ENCODE measurements around the gene SCYL1.
"Not testable (repeated sequence)": the region's sequence is repeated elsewhere in the genome, so short reads cannot be mapped to it uniquely, and the experiment has no call there.

Gene SCYL1

DNA sequence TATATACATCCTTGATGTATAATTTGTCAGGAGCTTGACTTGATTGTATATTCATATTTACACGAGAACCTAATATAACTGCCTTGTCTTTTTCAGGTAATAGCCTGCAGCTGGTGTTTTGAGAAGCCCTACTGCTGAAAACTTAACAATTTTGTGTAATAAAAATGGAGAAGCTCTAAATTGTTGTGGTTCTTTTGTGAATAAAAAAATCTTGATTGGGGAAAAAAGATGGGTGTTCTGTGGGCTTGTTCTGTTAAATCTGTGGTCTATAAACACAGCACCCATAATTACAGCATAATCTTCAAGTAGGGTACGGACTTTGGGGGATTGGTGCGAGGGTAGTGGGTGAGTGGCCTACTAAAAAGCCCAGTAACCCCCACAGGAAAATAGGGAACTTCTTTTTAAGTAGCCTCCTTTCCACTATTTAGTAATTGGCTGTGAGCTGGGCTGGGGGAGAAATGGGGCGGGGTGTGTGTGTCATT, 18.6 kb upstream of the SCYL1 start:
- FAIRE-seq, result no peak

DNA sequence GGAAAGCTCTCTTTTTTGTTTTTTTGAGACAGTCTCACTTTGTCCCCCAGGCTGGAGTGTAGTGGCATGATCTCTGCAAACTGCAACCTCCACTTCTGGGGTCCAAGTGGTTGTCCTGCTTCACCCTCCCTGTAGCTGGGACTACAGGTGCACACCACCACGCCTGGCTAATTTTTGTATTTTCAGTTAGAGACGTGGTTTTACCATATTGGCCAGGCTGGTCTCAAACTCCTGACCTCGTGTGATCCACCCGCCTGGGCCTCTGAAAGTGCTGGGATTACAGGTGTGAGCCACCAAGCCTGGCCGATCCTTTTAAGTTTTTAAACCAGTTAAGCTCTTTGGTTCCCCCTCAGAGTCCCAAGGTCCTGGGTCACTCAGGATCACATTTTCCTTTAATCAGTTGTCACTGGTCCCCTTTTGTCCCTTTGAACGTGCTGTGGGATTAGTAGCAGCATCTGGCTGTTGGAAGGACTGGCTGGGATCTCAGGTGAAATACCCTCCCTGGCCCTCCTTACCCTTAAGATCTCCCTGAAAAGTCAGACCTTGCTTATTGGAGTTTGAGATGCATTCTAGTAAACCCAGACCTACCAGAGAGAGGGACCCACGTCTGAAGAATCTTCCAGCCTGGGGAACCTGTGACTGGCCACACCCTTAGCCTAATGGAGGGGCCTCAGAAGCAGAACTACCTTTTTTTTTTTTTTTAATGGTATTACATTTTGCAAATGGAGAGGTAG, 17.9 kb upstream of the SCYL1 start:
- no peak for FAIRE-seq

DNA sequence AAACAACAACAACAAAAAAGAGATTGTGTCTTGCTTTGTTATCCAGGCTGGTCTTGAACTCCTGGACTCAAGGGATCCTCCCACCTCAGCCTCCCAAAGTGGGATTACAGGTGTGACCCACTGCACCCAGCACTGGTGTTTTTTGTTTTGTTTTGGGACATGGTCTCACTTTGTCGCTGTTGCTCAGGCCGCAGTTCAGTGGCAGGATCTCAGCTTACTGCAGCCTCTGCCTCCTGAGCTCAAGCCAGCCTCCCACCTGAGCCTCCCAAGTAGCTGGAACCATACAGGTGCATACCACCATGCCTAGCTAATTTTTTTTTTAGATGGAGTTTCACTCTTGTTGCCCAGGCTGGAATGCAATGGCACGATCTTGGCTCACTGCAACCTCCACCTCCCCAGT, 12.6 kb upstream of the SCYL1 start:
- FAIRE-seq, result not testable (repeated sequence)

DNA sequence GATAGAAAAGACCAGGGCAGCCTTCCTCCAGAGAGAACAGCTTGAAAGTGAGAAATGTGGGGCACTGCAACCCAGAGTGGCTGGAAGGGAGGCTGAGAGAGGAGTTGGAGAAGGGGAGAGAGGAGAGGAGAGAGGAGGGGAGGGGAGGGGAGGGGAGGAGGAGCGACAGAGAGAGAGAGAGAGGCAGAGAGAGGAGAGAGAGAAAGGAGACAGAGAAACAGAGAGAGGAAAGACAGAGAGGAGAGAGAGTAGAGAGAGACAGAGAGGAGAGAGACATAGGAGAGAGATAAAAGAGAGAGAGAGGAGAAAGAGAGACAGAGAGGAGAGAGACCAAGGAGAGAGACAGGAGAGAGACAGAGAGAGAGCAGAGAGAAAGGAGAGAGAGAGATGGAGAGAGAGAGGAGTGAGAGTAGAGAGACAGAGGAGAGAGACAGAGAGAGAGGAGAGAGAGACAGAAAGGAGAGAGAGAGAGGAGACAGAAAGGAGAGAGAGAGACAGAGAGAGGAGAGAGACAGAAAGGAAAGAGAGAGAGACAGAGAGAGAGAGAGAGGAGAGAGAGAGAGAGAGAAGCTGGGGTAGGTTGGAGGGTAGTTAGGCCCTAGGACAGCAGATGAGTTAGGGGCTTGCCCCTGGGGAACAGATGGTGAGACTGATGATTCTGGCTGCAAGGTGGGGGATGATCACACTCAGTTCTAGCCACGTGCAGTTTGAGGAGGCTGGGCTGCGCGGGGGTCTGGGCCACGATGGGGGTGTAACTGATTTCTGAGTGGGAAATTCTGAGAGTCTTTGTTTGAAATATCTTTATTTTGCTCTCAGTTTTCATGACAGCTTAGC, 8.5 kb upstream of the SCYL1 start:
- no peak for FAIRE-seq

DNA sequence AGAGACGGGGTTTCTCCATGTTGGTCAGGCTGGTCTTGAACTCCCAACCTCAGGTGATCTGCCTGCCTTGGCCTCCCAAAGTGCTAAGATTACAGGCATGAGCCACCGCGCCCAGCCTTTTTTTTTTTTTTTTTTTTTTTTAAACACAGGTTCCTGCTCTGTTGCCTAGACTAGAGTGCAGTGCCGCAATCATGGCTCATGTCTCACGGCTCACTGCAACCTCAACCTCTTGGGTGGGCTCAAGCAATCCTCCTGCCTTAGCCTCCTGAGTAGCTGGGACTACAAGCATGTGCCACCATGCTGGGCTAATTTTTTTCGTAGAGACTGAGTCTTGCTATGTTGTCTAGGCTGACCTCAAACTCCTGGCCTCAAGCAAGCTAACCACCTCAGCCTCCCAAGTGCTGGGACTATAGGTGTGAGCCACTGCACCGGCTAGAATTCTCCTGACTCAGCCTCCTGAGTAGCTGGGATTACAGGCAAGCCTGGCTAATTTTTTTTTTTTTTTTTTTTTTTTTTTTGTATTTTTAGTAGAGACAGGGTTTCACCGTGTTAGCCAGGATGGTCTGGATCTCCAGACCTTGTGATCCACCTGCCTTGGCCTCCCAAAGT, 5.8 kb upstream of the SCYL1 start:
- FAIRE-seq, result not testable (repeated sequence)

DNA sequence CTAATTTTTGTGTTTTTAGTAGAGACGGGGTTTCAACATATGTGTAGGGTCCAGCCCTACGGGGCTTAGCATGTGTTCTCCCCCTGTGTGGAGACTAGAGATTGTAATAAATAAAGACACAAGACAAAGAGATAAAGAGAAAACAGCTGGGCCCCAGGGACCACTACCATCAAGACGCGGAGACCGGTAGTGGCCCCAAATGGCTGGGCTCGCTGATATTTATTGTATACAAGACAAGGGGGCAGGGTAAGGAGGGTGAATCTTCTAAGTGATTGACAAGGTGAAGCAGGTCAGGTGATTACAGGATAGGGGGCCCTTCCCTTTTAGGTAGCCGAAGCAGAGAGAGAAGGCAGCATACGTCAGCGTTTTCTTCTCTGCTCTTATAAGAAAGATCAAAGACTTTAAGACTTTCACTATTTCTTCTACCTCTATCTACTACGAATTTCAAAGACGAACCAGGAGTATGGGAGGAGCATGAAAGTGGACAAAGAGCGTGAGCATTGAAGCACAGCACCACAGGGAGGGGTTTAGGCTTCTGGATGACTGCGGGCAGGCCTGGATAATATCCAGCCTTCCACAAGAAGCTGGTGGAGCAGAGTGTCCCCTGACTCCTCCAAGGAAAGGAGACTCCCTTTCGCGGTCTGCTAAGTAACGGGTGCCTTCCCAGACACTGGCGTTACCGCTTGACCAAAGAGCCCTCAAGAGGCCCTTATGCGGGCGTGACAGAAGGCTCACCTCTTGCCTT, 2.9 kb upstream of the SCYL1 start:
- not testable (repeated sequence) for FAIRE-seq

DNA sequence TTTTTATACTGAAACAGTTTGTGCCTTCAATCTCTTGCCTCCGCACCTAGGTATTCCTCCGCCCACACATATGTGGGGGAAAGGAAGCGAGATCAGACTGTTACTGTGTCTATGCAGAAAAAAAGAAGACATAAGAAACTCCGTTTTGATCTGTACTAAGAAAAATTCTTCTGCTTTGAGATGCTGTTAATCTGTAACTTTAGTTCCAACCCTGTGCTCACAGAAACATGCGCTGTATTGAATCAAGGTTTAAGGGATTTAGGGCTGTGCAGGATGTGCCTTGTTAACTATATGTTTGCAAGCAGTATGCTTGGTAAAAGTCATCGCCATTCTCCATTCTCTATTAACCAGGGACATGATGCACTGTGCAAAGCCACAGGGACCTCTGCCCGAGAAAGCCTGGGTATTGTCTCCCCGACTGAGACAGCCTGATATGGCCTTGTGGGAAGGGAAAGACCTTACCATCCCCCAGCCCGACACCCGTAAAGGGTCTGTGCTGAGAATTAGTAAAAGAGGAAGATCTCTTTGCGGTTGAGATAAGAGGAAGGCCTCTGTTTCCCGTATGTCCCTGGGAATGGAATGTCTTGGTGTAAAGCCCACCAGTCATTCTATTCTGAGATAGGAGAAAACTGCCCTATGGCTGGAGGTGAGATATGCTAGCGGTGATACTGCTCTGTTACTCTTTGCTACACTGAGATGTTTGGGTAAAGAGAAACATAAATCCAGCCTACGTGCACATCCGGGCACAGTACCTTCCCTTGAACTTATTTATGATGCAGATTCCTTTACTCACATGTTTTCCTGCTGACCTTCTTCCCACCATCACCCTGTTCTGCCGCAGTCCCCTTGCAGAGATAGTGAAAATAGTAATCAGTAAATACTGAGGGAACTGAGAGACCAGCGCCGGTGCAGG, 1.9 kb upstream of the SCYL1 start:
- not testable (repeated sequence) for FAIRE-seq

DNA sequence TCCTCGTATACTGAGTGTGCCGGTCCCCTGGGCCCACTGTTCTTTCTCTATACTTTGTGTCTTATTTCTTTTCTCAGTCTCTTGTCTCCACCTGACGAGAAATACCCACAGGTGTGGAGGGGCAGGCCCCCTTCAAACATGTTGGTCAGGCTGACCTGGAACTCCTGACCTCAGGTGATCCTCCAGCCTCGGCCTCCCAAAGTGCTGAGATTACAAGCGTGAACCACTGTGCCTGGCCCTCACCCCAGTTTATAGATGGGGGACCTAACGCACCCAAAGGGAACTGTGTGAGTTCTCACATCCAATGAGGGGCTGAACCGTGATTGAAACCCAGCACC, 1.3 kb upstream of the SCYL1 start:
- FAIRE-seq, result not testable (repeated sequence)

DNA sequence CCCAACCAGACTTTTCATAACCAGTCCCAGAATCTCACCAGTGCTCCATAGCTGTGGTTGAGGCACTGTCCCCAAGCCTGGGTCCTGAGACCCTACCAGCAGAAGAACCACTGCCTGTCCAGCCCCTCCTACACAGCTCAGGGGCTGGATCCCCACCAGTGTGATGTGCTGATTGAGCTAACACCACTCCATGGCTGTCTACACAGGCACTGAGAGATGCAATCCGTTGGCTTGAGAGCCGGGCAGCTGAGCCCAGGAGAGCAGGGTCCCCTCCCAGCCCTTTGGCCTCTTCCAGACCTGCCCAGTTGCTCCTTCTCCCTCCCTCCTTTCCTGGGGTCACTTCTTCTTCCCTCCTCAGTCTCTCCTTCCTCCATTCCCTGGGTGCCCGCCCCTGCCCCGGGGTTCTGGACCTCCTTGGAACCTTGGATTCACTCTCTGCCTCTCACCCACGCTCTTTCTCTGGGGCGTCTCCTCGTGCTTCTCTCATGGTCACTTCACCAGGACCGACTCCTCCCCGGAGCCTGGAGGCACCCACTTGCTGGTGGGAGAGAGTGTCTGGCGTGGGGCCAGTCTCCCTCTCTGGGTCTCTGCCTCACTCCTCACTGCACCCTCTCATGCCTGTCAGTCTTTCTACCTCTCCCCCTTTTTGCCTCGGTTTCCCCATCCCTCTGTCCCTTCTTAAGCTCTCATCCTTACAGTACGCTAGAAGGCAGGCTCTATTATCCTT, 706 bp upstream of the SCYL1 start:
- no peak for FAIRE-seq

DNA sequence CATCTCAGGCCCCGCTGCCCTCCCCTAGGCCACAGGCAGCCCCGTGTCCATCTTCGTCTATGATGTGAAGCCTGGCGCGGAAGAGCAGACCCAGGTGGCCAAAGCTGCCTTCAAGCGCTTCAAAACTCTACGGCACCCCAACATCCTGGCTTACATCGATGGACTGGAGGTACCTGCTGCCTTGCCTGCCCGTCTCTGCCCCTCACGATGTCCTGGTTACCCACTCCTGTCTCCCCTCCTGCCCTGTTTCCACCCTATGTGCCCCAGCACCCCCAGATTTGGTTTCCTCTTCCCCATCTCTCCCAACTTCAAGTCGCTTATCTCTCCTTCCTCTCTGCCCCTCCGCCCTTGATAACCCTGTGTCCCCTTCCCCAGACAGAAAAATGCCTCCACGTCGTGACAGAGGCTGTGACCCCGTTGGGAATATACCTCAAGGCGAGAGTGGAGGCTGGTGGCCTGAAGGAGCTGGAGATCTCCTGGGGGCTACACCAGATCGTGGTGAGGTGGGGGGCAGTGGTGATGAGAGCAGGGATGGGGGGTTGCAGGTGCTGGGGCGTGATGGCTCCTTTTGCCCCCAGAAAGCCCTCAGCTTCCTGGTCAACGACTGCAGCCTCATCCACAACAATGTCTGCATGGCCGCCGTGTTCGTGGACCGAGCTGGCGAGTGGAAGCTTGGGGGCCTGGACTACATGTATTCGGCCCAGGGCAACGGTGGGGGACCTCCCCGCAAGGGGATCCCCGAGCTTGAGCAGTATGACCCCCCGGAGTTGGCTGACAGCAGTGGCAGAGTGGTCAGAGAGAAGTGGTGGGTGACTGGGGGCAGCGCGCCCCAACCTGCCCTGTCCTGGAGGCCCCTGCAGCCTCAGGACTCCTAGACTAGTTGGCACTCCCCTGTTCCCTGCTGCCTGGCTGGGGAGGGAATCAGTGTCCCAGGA, 930 bp downstream of the SCYL1 start:
- no peak for FAIRE-seq

DNA sequence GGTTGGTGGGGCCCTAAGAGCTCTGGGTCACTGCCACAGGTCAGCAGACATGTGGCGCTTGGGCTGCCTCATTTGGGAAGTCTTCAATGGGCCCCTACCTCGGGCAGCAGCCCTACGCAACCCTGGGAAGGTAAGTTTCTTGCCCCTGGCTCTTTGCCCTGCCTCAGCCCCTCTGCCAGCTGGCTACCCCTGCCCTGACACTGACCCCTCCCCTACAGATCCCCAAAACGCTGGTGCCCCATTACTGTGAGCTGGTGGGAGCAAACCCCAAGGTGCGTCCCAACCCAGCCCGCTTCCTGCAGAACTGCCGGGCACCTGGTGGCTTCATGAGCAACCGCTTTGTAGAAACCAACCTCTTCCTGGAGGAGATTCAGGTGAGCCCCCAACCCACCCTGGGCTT, 1.9 kb downstream of the SCYL1 start:
- no peak for FAIRE-seq

DNA sequence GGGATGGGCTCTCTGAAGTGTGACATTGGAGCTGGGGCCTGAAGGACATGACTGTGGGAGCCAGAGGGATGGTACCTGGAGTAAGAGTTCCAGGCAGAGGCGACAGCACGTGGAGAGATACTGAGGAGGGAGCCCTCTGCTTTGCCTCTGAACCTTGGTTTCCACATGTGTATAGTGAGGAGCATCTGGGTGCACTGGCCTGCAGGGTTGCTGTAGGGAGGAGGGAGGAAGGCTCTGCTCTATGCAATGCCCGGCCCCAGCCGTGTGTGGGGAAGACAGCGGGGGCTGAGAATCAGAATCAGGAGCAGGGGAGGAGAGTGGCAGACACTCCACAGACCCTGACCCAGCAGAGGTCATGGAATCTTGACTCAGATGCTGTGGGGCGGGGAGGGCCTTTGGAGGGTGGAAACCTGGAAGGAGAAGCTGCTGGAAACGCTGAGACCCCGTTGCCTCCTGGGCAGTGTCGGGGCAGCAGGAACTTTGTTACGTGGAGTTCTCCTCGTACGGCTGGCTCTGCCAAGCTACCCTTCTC, 4.0 kb downstream of the SCYL1 start:
- no peak for FAIRE-seq

DNA sequence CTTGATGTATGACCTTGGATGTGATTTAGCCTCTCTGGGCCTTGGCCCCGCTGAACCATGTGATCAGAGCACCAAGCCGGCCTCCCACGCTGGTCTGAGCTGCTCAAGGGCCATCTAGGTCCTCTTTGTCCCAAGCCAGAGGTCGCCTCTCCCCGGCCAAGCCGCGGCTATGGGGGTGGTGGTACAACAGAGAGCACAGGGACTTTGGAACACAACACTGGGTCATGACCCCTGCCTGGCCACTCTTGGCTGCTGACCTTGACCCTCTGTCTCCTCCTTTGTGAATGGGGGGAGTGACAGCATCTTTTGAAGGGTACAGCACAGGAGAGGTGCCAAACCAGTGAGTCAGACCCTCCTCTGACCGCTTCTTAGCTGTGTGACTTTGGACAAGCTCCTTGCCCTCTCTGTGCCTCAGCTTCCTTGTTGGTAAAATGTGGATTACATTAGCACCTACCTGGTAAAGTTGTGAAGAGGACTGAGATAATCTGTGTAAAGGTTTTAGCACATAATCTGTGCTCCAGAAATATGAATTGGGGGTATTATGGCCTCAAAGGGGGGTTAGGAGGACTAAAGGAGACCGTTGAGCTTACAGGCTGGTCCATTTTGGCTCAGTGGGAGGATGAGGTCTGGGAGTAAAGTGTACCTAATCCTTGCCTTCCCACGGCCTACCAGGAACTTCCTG, 4.7 kb downstream of the SCYL1 start:
- no peak for FAIRE-seq

DNA sequence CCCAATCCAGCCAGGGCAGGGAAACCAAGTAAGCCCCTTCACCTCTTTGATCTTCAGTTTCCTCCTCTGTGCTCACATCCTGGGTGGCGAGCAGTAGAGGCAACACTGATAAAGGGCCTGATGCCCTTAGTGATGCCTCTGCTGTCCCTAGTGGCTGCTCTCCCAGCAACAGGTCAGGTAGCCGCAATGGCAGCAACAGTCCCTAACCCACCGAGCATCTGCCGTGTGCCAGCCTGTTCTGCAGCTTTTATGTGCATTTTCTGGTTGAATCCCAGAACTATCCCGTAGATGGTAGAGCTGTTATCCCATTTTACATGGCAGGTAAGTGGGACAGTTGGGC, 5.2 kb downstream of the SCYL1 start:
- FAIRE-seq, result no peak

DNA sequence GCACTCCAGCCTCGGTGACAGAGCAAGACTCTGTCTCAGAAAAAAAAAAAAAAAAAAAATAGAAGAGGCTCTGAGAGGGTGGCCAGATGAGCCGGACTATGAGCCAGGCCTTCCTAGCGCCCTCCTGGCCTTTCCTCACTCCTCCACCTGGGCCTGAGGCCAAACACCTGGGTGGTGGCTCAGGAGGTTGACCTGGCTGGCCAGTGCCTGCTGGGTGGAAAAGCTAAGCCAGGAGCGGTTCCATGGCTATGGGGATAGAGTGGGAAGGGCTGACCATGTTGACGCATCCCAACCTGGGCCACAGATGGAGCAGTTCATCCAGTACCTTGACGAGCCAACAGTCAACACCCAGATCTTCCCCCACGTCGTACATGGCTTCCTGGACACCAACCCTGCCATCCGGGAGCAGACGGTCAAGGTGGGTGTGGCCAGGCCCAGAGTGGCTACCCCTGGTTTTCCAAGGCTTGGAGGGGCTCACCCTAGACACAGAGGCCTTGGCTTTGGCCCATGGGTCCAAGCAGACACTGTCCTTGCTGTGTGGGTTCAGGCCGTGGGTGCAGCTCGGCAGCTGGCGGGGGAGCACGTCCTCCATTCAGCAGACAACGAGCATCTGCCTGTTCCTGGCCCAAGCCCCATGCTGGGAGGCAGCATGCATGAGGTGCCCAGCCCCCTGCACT, 7.6 kb downstream of the SCYL1 start:
- FAIRE-seq, result no peak

DNA sequence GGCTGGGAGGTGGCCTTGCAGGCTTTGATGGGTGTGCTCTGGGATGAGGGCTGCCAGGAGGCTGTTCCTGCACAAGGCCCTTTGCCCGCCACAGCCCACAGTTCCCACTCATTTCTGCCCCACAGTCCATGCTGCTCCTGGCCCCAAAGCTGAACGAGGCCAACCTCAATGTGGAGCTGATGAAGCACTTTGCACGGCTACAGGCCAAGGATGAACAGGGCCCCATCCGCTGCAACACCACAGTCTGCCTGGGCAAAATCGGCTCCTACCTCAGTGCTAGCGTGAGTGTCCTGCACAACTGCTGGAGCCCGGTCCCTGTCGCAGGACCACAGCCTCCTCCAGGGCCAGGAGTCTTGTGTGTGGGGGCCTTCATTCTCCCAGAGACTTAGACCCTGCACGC, 10.2 kb downstream of the SCYL1 start:
- no peak for FAIRE-seq

DNA sequence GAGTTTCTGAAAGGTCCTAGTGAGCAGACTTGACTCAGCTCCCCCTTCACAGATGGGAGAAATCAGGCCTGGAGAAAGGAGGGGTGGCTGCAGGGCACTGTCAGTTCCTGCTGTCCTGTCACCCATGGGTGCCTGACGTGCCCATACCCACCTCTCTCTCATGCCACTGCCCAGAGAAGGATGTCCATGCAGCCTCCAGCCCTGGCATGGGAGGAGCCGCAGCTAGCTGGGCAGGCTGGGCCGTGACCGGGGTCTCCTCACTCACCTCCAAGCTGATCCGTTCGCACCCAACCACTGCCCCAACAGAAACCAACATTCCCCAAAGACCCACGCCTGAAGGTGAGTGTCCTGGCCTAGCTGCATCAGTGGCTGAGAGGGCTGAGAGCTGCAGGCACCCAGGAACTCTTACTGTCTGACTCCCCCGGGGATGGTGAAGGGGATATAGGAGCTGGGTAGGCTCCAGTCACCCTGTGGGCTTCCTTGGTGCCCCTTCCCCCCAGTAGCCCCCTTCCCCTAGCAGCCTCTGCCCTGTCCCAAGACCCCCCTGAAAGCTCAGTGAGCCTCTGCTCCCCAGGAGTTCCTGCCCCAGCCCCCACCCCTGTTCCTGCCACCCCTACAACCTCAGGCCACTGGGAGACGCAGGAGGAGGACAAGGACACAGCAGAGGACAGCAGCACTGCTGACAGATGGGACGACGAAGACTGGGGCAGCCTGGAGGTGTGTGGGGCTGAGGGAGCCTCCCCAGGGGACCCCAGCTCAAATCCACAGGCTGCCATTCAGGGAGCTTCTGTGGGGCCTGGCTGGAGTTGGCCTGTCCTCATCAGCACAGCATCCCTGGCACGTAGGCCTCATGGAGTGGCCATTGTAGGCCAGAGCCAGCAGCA, 11.8 kb downstream of the SCYL1 start:
- no peak for FAIRE-seq

DNA sequence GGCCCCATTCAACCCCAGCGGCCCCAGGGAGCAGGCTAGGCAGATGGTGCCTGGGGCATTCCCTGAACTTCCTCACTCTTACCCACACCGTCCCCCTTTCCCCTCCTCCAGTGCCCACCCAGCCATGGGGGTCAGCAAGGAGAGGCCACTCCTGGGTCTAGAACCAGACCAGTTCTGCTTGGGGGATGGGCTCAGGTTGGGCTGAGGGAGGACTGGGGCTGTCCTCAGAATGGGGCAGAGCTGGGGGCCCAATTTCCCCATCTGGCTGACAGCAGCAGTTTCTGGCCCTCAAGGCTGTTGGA, 12.4 kb downstream of the SCYL1 start:
- no peak for FAIRE-seq
